CD14-positive monocyte (primary cell): Measurements from ENCODE around the gene GLUD2. TPM values are rescaled to one million over a fixed set of nuclear protein-coding genes. Genes with fewer than 3 reads are reported as not detected.

ENCODE experiments used
- DNase-seq, 3 donors: peaks; one replicate each; pipeline ENCODE4 v3.0.0-alpha.2; 2011 to 2022
- H2AFZ ChIP-seq: 2 replicates; pipeline ENCODE4 v1.6.0; 2012; ENCODE audit warnings: mild to moderate bottlenecking, low read depth, low read length, inconsistent platforms; ENCODE audit not compliant: insufficient read depth, poor library complexity, severe bottlenecking
- H3K27ac ChIP-seq, 2 donors: 1 replicate in 1 of 2; 2 replicates in 1 of 2; pipeline ENCODE4 v1.5.1; 2012 to 2013; ENCODE audit warnings: low read length in 2 of 2, control low read depth in 1 of 2, inconsistent platforms in 1 of 2, low read depth in 1 of 2, mild to moderate bottlenecking in 1 of 2
- H3K27me3 ChIP-seq, 2 donors: one replicate each; pipeline versions ENCODE4 v1.6.0 to v1.6.1; 2011 to 2013; ENCODE audit warnings: low read length in 2 of 2; ENCODE audit not compliant: control insufficient read depth in 2 of 2, insufficient read depth in 2 of 2
- H3K36me3 ChIP-seq, 2 donors: replicated peaks in 1 of 2; 1 replicate in 1 of 2; 2 replicates in 1 of 2; pipeline versions ENCODE4 v1.5.1 to v1.6.1; 2012 to 2013; ENCODE audit warnings: low read length in 2 of 2, control low read depth in 1 of 2, inconsistent platforms in 1 of 2, mild to moderate bottlenecking in 1 of 2; ENCODE audit not compliant: insufficient read depth in 2 of 2, control insufficient read depth in 1 of 2
- H3K4me1 ChIP-seq, 2 donors: 1 replicate in 1 of 2; 2 replicates in 1 of 2; pipeline versions ENCODE4 v1.5.1 to v1.6.1; 2012 to 2013; ENCODE audit warnings: low read length in 2 of 2, control low read depth in 1 of 2, inconsistent platforms in 1 of 2, mild to moderate bottlenecking in 1 of 2, moderate library complexity in 1 of 2; ENCODE audit not compliant: insufficient read depth in 2 of 2, control insufficient read depth in 1 of 2
- H3K4me2 ChIP-seq: replicated peaks from 2 replicates; pipeline ENCODE3; 2012; ENCODE audit warnings: low read length, moderate library complexity, mild to moderate bottlenecking; ENCODE audit not compliant: poor library complexity, severe bottlenecking; ENCODE audit errors: extremely low read depth
- H3K4me3 ChIP-seq, 3 experiments: fragments of 200-600 bp in 1 of 3; sonication (generic) in 1 of 3; replicated peaks in 1 of 3; 1 replicate in 2 of 3; 2 replicates in 1 of 3; pipeline ENCODE4 v1.5.1; 2011 to 2013; ENCODE audit warnings: low read length in 3 of 3, mild to moderate bottlenecking in 3 of 3, control low read depth in 2 of 3, low read depth in 2 of 3, inconsistent platforms in 1 of 3, moderate library complexity in 1 of 3
- H3K79me2 ChIP-seq: 2 replicates; pipeline ENCODE4 v1.6.0; 2012; ENCODE audit warnings: mild to moderate bottlenecking, control low read depth, inconsistent platforms, low read length, moderate library complexity; ENCODE audit not compliant: insufficient read depth
- H3K9ac ChIP-seq: 2 replicates; pipeline ENCODE4 v1.6.0; 2017; ENCODE audit warnings: low read length, mild to moderate bottlenecking; ENCODE audit not compliant: insufficient read depth, poor library complexity, severe bottlenecking
- H3K9me3 ChIP-seq, 2 donors: replicated peaks in 1 of 2; 1 replicate in 1 of 2; 2 replicates in 1 of 2; pipeline versions ENCODE4 v1.5.1 to v1.6.1; 2012 to 2013; ENCODE audit warnings: low read length in 2 of 2, control low read depth in 1 of 2; ENCODE audit not compliant: control insufficient read depth in 1 of 2, insufficient read depth in 1 of 2
- H4K20me1 ChIP-seq: 2 replicates; pipeline ENCODE4 v1.6.0; 2012; ENCODE audit warnings: mild to moderate bottlenecking, low read length, control low read depth, moderate library complexity; ENCODE audit not compliant: insufficient read depth
- H3K27ac Mint-ChIP-seq, 7 donors: one replicate each; pipeline ENCODE4 v1.8.0; 2020; ENCODE audit warnings: mild to moderate bottlenecking in 7 of 7, mixed read lengths in 7 of 7, moderate library complexity in 6 of 7, inconsistent platforms in 2 of 7
- H3K27me3 Mint-ChIP-seq, 3 donors: one replicate each; pipeline ENCODE4 v1.8.0; 2021 to 2022; ENCODE audit warnings: low read depth in 3 of 3, mild to moderate bottlenecking in 3 of 3, mixed read lengths in 3 of 3, moderate library complexity in 3 of 3, inconsistent platforms in 1 of 3
- H3K36me3 Mint-ChIP-seq, 2 donors: one replicate each; pipeline ENCODE4 v1.8.0; 2020; ENCODE audit warnings: mixed read lengths in 2 of 2, inconsistent platforms in 1 of 2, mild to moderate bottlenecking in 1 of 2
- H3K4me1 Mint-ChIP-seq: one replicate; pipeline ENCODE4 v1.8.0; 2020; ENCODE audit warnings: mild to moderate bottlenecking, mixed read lengths
- H3K4me3 Mint-ChIP-seq, 2 donors: one replicate each; pipeline ENCODE4 v1.8.0; 2020; ENCODE audit warnings: mild to moderate bottlenecking in 2 of 2, mixed read lengths in 2 of 2, moderate library complexity in 1 of 2
- H3K9me3 Mint-ChIP-seq, 7 donors: one replicate each; pipeline ENCODE4 v1.8.0; 2020 to 2022; ENCODE audit warnings: mixed read lengths in 7 of 7, mild to moderate bottlenecking in 6 of 7, moderate library complexity in 6 of 7, inconsistent platforms in 2 of 7
- CTCF ChIP-seq: fragments of 200-600 bp; IDR thresholded peaks from one replicate; pipeline ENCODE4 v1.8.0; 2022; ENCODE audit warnings: antibody characterized with exemption, mild to moderate bottlenecking
- WGBS: methylation state at CpG from one replicate; pipeline ENCODE4 v1.1.5; 2013; ENCODE audit warnings: missing lambda C conversion rate; ENCODE audit not compliant: insufficient coverage; 5-methylcytosine and 5-hydroxymethylcytosine counted together
- intact Hi-C, 2 donors: fragments of 100-400 bp; cut with micrococcal nuclease; formaldehyde crosslinking; loops; one replicate each; pipeline versions ENCODE4 v1.15.0 to v1.15.1; 2023
- polyA plus RNA-seq, 3 donors: library from polyadenylated mRNA; depleted of rRNA in 1 of 3; unstranded in 2 of 3; stranded (reverse) in 1 of 3; fragments of 300-500 nt in 2 of 3; fragments of >200 nt in 1 of 3; fragmentation: Illumina TruSeq in 2 of 3; gene quantifications; 1 replicate in 2 of 3; 2 replicates in 1 of 3; pipeline ENCODE4 v1.2.3, GENCODE V29; 2012 to 2021

GLUD2 gene
- polyA plus RNA-seq, 3 donors = 0.44 to 0.55 (median 0.47) TPM

GRCh38 chrX:121009764-121010163 lies 37.6 kb upstream of the GLUD2 start:
- Mint-ChIP-seq H3K27me3 (peaks cover 0 to under 1% (median 0%) of the 10 kb centered on the region in 3 donors), H3K36me3 (no peaks in the 10 kb centered on the region), H3K27ac (no peak overlapping the region), H3K9me3 (peaks cover 0 to 9% (median 3%) of the 10 kb centered on the region in 7 donors), H3K4me1 (no peaks in the 10 kb centered on the region), H3K4me3 (no peak overlapping the region)
- no peak for DNase-seq
- H3K4me3 ChIP-seq = no peak overlapping the region
- WGBS = 60% methylated on average over 1 of the region's 3 CpGs
- no peak overlapping the region for H2AFZ ChIP-seq
- peaks cover 4 to 6% of the 10 kb centered on the region in 2 donors for H3K9me3 ChIP-seq
- no peaks in the 10 kb centered on the region for H3K27me3 ChIP-seq
- H3K9ac ChIP-seq = no peak overlapping the region
- H3K79me2 ChIP-seq = no peaks in the 10 kb centered on the region
- no peaks in the 10 kb centered on the region for H4K20me1 ChIP-seq
- TF ChIP-seq CTCF = no peak
- intact Hi-C loops = no loop called here
- H3K36me3 ChIP-seq = no peaks in the 10 kb centered on the region
- H3K27ac ChIP-seq = no peak overlapping the region
- no peak overlapping the region for H3K4me2 ChIP-seq
- H3K4me1 ChIP-seq = no peaks in the 10 kb centered on the region

GRCh38 chrX:121010218-121010617 lies 37.2 kb upstream of the GLUD2 start:
- no peak overlapping the region for H3K4me3 Mint-ChIP-seq
- intact Hi-C loops = no loop called here

More at GRCh38 chrX:121010218-121010617, 37.2 kb upstream of the GLUD2 start:
- H3K27ac ChIP-seq = no peak overlapping the region
- Mint-ChIP-seq H3K36me3 (no peaks in the 10 kb centered on the region), H3K27me3 (peaks cover 0 to 2% (median 0%) of the 10 kb centered on the region in 3 donors), H3K27ac (no peak overlapping the region), H3K9me3 (peaks cover 0 to 9% (median 4%) of the 10 kb centered on the region in 7 donors), H3K4me1 (no peaks in the 10 kb centered on the region)
- no peaks in the 10 kb centered on the region for H3K4me1 ChIP-seq
- WGBS = no CpG with 5 or more reads among the region's 4 CpGs
- H3K9ac ChIP-seq = no peak overlapping the region
- no peak for TF ChIP-seq CTCF
- H3K27me3 ChIP-seq = no peaks in the 10 kb centered on the region
- H3K4me3 ChIP-seq = no peak overlapping the region
- H3K9me3 ChIP-seq = peaks cover 4 to 9% of the 10 kb centered on the region in 2 donors
- H3K79me2 ChIP-seq = no peaks in the 10 kb centered on the region
- no peak overlapping the region for H3K4me2 ChIP-seq
- H4K20me1 ChIP-seq = no peaks in the 10 kb centered on the region
- DNase-seq = no peak
- H3K36me3 ChIP-seq = no peaks in the 10 kb centered on the region
- no peak overlapping the region for H2AFZ ChIP-seq
